Activated naive CD4-positive, alpha-beta T cell treated with anti-CD3 and anti-CD28 coated beads, Interleukin-2, amount 50 U/mL, for 24 hours (primary cell): ENCODE results near the gene ST3GAL2.

Experiments
- H3K27ac Mint-ChIP-seq: one replicate; pipeline ENCODE4 v1.8.0; 2021; ENCODE audit warnings: mild to moderate bottlenecking, mixed read lengths
- H3K27me3 Mint-ChIP-seq: one replicate; pipeline ENCODE4 v1.8.0; 2021; ENCODE audit warnings: mixed read lengths
- H3K36me3 Mint-ChIP-seq: one replicate; pipeline ENCODE4 v1.8.0; 2021; ENCODE audit warnings: mixed read lengths
- H3K4me1 Mint-ChIP-seq: one replicate; pipeline ENCODE4 v1.8.0; 2021; ENCODE audit warnings: mixed read lengths
- H3K4me3 Mint-ChIP-seq: one replicate; pipeline ENCODE4 v1.8.0; 2021; ENCODE audit warnings: mild to moderate bottlenecking, mixed read lengths
- H3K9me3 Mint-ChIP-seq: one replicate; pipeline ENCODE4 v1.8.0; 2021; ENCODE audit warnings: mixed read lengths

ST3GAL2 gene

GRCh38 chr16:70438969-70439862 lies at the start of gene ST3GAL2:
Gene ST3GAL2, minus strand, starts transcription at chr16:70439100. Its CDS starts 40,570 bp downstream, at chr16:70398530.
- H3K36me3 Mint-ChIP-seq = no peaks in the 10 kb centered on the region
- H3K4me1 Mint-ChIP-seq = peaks cover 38% of the 10 kb centered on the region
- peak within 1 kb of the TSS; percentile 84 for H3K27ac Mint-ChIP-seq
- H3K27me3 Mint-ChIP-seq = no peaks in the 10 kb centered on the region
- no peaks in the 10 kb centered on the region for H3K9me3 Mint-ChIP-seq
- H3K4me3 Mint-ChIP-seq = peak within 1 kb of the TSS; percentile 89

- no peaks in the 10 kb centered on the region for H3K4me1 Mint-ChIP-seq
- H3K4me3 Mint-ChIP-seq = no peak overlapping the region
- no peaks in the 10 kb centered on the region for H3K27me3 Mint-ChIP-seq
- no peaks in the 10 kb centered on the region for H3K9me3 Mint-ChIP-seq
- no peak overlapping the region for H3K27ac Mint-ChIP-seq
- H3K36me3 Mint-ChIP-seq = no peaks in the 10 kb centered on the region
Observed at GRCh38 chr16:70484867-70485266, 46.0 kb upstream of the ST3GAL2 start.

GRCh38 chr16:70483426-70483825 lies 44.5 kb upstream of the ST3GAL2 start:
- no peak overlapping the region for H3K4me3 Mint-ChIP-seq
- no peaks in the 10 kb centered on the region for H3K36me3 Mint-ChIP-seq
- no peaks in the 10 kb centered on the region for H3K9me3 Mint-ChIP-seq
- H3K4me1 Mint-ChIP-seq = no peaks in the 10 kb centered on the region
- no peaks in the 10 kb centered on the region for H3K27me3 Mint-ChIP-seq
- no peak overlapping the region for H3K27ac Mint-ChIP-seq

- H3K36me3 Mint-ChIP-seq = no peaks in the 10 kb centered on the region
- no peaks in the 10 kb centered on the region for H3K9me3 Mint-ChIP-seq
- no peak overlapping the region for H3K4me3 Mint-ChIP-seq
- H3K27ac Mint-ChIP-seq = no peak overlapping the region
- H3K27me3 Mint-ChIP-seq = no peaks in the 10 kb centered on the region
- no peaks in the 10 kb centered on the region for H3K4me1 Mint-ChIP-seq
Observed at GRCh38 chr16:70482624-70483023, 43.7 kb upstream of the ST3GAL2 start.

- H3K27me3 Mint-ChIP-seq = no peaks in the 10 kb centered on the region
- H3K27ac Mint-ChIP-seq = no peak overlapping the region
- H3K9me3 Mint-ChIP-seq = no peaks in the 10 kb centered on the region
- H3K4me1 Mint-ChIP-seq = no peaks in the 10 kb centered on the region
- H3K4me3 Mint-ChIP-seq = no peak overlapping the region
- H3K36me3 Mint-ChIP-seq = no peaks in the 10 kb centered on the region
Observed at GRCh38 chr16:70481929-70482536, 43.1 kb upstream of the ST3GAL2 start.

- Mint-ChIP-seq H3K4me1 (peaks cover 5% of the 10 kb centered on the region), H3K36me3 (no peaks in the 10 kb centered on the region), H3K27me3 (no peaks in the 10 kb centered on the region), H3K4me3 (no peak overlapping the region), H3K27ac (no peak overlapping the region), H3K9me3 (no peaks in the 10 kb centered on the region)
Observed at GRCh38 chr16:70480127-70481105, 41.5 kb upstream of the ST3GAL2 start.

- Mint-ChIP-seq H3K4me1 (peaks cover 5% of the 10 kb centered on the region), H3K27me3 (no peaks in the 10 kb centered on the region), H3K27ac (no peak overlapping the region), H3K9me3 (no peaks in the 10 kb centered on the region), H3K36me3 (no peaks in the 10 kb centered on the region), H3K4me3 (no peak overlapping the region)
Observed at GRCh38 chr16:70478912-70479341, 40.0 kb upstream of the ST3GAL2 start.

GRCh38 chr16:70478169-70478568 lies 39.3 kb upstream of the ST3GAL2 start:
- Mint-ChIP-seq H3K9me3 (no peaks in the 10 kb centered on the region), H3K4me1 (peaks cover 5% of the 10 kb centered on the region), H3K27me3 (no peaks in the 10 kb centered on the region), H3K27ac (no peak overlapping the region), H3K36me3 (peaks cover 2% of the 10 kb centered on the region), H3K4me3 (no peak overlapping the region)

GRCh38 chr16:70476272-70477020 lies 37.5 kb upstream of the ST3GAL2 start:
- Mint-ChIP-seq H3K4me3 (no peak overlapping the region), H3K27me3 (no peaks in the 10 kb centered on the region), H3K36me3 (peaks cover 2% of the 10 kb centered on the region), H3K27ac (peak overlapping the region; percentile 88), H3K4me1 (peaks cover 5% of the 10 kb centered on the region), H3K9me3 (no peaks in the 10 kb centered on the region)

GRCh38 chr16:70475054-70475871 lies 36.4 kb upstream of the ST3GAL2 start:
- Mint-ChIP-seq H3K36me3 (peaks cover 2% of the 10 kb centered on the region), H3K4me3 (no peak overlapping the region), H3K9me3 (no peaks in the 10 kb centered on the region), H3K27ac (no peak overlapping the region), H3K27me3 (no peaks in the 10 kb centered on the region), H3K4me1 (peaks cover 5% of the 10 kb centered on the region)

- Mint-ChIP-seq H3K4me3 (no peak overlapping the region), H3K27me3 (no peaks in the 10 kb centered on the region), H3K9me3 (no peaks in the 10 kb centered on the region), H3K4me1 (peaks cover 5% of the 10 kb centered on the region), H3K36me3 (peaks cover 2% of the 10 kb centered on the region), H3K27ac (no peak overlapping the region)
Observed at GRCh38 chr16:70474320-70475053, 35.6 kb upstream of the ST3GAL2 start.

GRCh38 chr16:70473446-70474319 lies 34.8 kb upstream of the ST3GAL2 start:
- H3K36me3 Mint-ChIP-seq = peaks cover 2% of the 10 kb centered on the region
- H3K9me3 Mint-ChIP-seq = no peaks in the 10 kb centered on the region
- no peak overlapping the region for H3K4me3 Mint-ChIP-seq
- H3K4me1 Mint-ChIP-seq = peaks cover 5% of the 10 kb centered on the region
- no peaks in the 10 kb centered on the region for H3K27me3 Mint-ChIP-seq
- peak overlapping the region; percentile 65 for H3K27ac Mint-ChIP-seq
